A549 (cell line): ENCODE results near the gene NEBL. TPM values are rescaled to one million over a fixed set of nuclear protein-coding genes. Genes with fewer than 3 reads are reported as not detected.

Experiments used
- ATAC-seq, 2 experiments: fragments of 200-7000 bp in 1 of 2; fragments of >200 bp in 1 of 2; cut with Nextera tagmentation in 1 of 2; cut with Tn5 transposase in 1 of 2; 3 replicates each; pipeline versions ENCODE4 v1.8.0 to v1.9.1; 2018 to 2020; ENCODE audit warnings: mild to moderate bottlenecking in 1 of 2, moderate library complexity in 1 of 2
- CTCF ChIA-PET: fragments of 300-600 bp; sonication (Branson Sonifier 250); formaldehyde crosslinking; extraction: SDS; loops from one replicate; lab custom pipeline; 2021; ENCODE audit warnings: antibody characterized with exemption, inconsistent platforms; lab: Yijun Ruan, JAX
- POLR2A ChIA-PET: fragments of 350-600 bp; formaldehyde crosslinking; extraction: SDS; loops from one replicate; lab custom pipeline; 2021; ENCODE audit warnings: antibody characterized with exemption, inconsistent platforms; lab: Yijun Ruan, JAX
- DNase-seq, 2 experiments: peaks; one replicate each; pipeline versions ENCODE4 v3.0.0 to v3.0.0-alpha.2; 2011 to 2016; ENCODE audit warnings: low read depth in 1 of 2, low spot score in 1 of 2
- FAIRE-seq: peaks from 2 replicates; lab custom pipeline; 2011; peaks lifted over from hg19 to GRCh38; lab: Jason Lieb, UNC
- H3K27ac ChIP-seq, 2 experiments: fragments of >200 bp; sonication (Bioruptor Twin); formaldehyde crosslinking; 3 replicates each; pipeline ENCODE4 v1.5.1; 2016 to 2017
- H3K4me1 ChIP-seq: fragments of >200 bp; sonication (Bioruptor Twin); formaldehyde crosslinking; 3 replicates; pipeline ENCODE4 v1.6.1; 2016
- H3K4me2 ChIP-seq: fragments of >200 bp; sonication (Bioruptor Twin); formaldehyde crosslinking; 3 replicates; pipeline ENCODE4 v1.6.1; 2016
- H3K4me3 ChIP-seq: fragments of >200 bp; sonication (Bioruptor Twin); formaldehyde crosslinking; 3 replicates; pipeline ENCODE4 v1.5.1; 2016
- H3K9me3 ChIP-seq: fragments of >200 bp; sonication (Bioruptor Twin); formaldehyde crosslinking; 3 replicates; pipeline ENCODE4 v1.6.1; 2016
- BCL3 ChIP-seq: fragments of >200 bp; sonication (Bioruptor Twin); formaldehyde crosslinking; IDR thresholded peaks from 3 replicates; pipeline ENCODE4 v1.6.1; 2016
- CBX2 ChIP-seq: fragments of 200-600 bp; sonication (generic); IDR thresholded peaks from 2 replicates; pipeline ENCODE4 v1.6.1; 2016; ENCODE audit warnings: low read depth, mild to moderate bottlenecking, borderline replicate concordance
- CBX8 ChIP-seq: fragments of 200-600 bp; sonication (generic); IDR thresholded peaks from 2 replicates; pipeline ENCODE4 v1.6.1; 2016
- CHD2 ChIP-seq: fragments of 150-350 bp; IDR thresholded peaks from 2 replicates; pipeline ENCODE4 v1.6.1; 2014; ENCODE audit warnings: low read length; ENCODE audit not compliant: partially characterized antibody
- EHMT2 ChIP-seq: fragments of 200-600 bp; sonication (generic); IDR thresholded peaks from 2 replicates; pipeline ENCODE4 v1.6.1; 2016; ENCODE audit warnings: antibody characterized with exemption, low read depth, mild to moderate bottlenecking, moderate library complexity
- HDAC2 ChIP-seq: fragments of 200-600 bp; sonication (generic); IDR thresholded peaks from 2 replicates; pipeline ENCODE4 v1.6.1; 2016
- HEYL ChIP-seq: fragments of 250-450 bp; sonication (Bioruptor Pico); IDR thresholded peaks from 2 replicates; pipeline ENCODE4 v1.8.0; 2021; ENCODE audit warnings: mild to moderate bottlenecking, moderate library complexity
- HOXB5 ChIP-seq: fragments of 250-450 bp; sonication (Bioruptor Pico); IDR thresholded peaks from 2 replicates; pipeline ENCODE4 v1.5.0; 2020; ENCODE audit warnings: mild to moderate bottlenecking, moderate library complexity
- KDM1A ChIP-seq: fragments of 200-600 bp; sonication (generic); IDR thresholded peaks from 2 replicates; pipeline ENCODE4 v1.6.1; 2016; ENCODE audit warnings: low read depth, mild to moderate bottlenecking
- NPAS2 ChIP-seq: fragments of 250-450 bp; sonication (Bioruptor Pico); IDR thresholded peaks from 2 replicates; pipeline ENCODE4 v1.8.0; 2022; ENCODE audit warnings: mild to moderate bottlenecking, moderate library complexity, borderline replicate concordance
- POLR2A ChIP-seq: IDR thresholded peaks from 2 replicates; pipeline ENCODE4 v1.6.1; 2012; ENCODE audit warnings: mild to moderate bottlenecking, low read length
- RAD21 ChIP-seq, 2 experiments: fragments of >200 bp in 1 of 2; sonication (Bioruptor Twin) in 1 of 2; formaldehyde crosslinking in 1 of 2; IDR thresholded peaks in 1 of 2; conservative IDR thresholded peaks in 1 of 2; 2 replicates in 1 of 2; 3 replicates in 1 of 2; pipeline ENCODE4 v1.6.1; 2012 to 2018; ENCODE audit warnings: inconsistent platforms in 1 of 2
- RCOR1 ChIP-seq: fragments of 150-350 bp; IDR thresholded peaks from 2 replicates; pipeline ENCODE4 v1.6.1; 2014; ENCODE audit warnings: antibody characterized with exemption, low read length, low read depth
- REST ChIP-seq: fragments of 200-600 bp; sonication (generic); IDR thresholded peaks from 2 replicates; pipeline ENCODE4 v1.6.1; 2016; ENCODE audit warnings: antibody characterized with exemption, mild to moderate bottlenecking, moderate library complexity
- SMC3 ChIP-seq: fragments of >200 bp; sonication (Bioruptor Twin); formaldehyde crosslinking; IDR thresholded peaks from 3 replicates; pipeline ENCODE4 v1.6.1; 2018; ENCODE audit warnings: inconsistent platforms
- ZNF302 ChIP-seq: fragments of 250-450 bp; sonication (Bioruptor Pico); IDR thresholded peaks from 2 replicates; pipeline ENCODE4 v1.9.0; 2021; ENCODE audit warnings: inconsistent platforms, mild to moderate bottlenecking, moderate library complexity
- WGBS: methylation state at CpG from one replicate; pipeline ENCODE4 v1.1.6; 2017; ENCODE audit errors: missing lambda C conversion rate; 5-methylcytosine and 5-hydroxymethylcytosine counted together
- polyA plus RNA-seq, 4 experiments: library from polyadenylated mRNA; depleted of rRNA in 3 of 4; stranded (reverse); fragments of >200 nt; fragmentation: RNase III in 1 of 4; extraction: RNeasy Plus Mini Kit Qiagen cat#74134 plus additional on column Dnase treatment in 1 of 4; gene quantifications; 2 replicates in 3 of 4; 3 replicates in 1 of 4; pipeline ENCODE4 v1.2.3, GENCODE V29; 2011 to 2017
- TF ChIP-seq, protein P1 (sequence below): fragments of >200 bp; sonication (Bioruptor Twin); formaldehyde crosslinking; IDR thresholded peaks from 3 replicates; pipeline ENCODE4 v1.5.1; 2016

Gene NEBL
- polyA plus RNA-seq, 2 of the 4 experiments (the other 2 are of a cell fraction), result 13.0 to 33.8 TPM

DNA sequence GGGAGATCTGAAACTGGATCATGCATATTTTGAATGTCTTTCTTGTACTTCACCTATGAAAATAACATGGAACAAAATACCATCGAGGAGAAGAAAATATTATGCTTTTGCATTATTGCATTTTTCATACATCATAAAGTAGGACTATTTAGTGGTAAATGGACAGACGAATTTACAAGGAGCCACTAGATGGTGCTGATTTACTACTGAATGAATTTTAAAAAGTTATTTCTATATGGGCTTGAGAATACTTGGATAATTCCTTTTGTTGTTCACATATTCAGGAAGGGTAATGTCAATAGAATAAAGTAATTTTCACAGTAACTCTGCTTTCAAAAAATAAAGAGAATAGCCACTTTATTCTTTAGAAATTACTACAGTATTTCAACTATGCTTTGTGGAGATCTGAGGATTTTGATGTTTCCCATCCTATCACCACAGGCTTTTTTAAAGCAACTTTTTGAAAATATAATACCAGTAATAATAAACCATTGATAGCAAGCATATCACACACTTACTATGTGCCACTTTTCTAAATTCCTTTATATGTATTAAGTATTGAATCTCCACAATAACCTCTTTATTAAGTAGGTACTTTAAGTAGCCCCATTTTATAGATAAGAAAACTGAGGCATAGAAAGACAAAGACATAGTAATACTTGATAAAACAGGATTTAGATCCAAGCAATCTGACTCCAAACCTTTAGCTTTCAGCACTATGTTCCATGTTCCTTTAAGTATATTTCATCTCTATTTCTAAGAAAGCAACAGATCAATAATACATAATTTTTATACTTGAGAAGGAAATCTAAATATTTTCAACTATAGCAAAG, 38.6 kb downstream of the NEBL start:
- H3K4me3 ChIP-seq, result no peak overlapping the region
- peak; percentile 98 for FAIRE-seq
- no peak for TF ChIP-seq CBX2
- TF ChIP-seq KDM1A, result no peak
- no peak for TF ChIP-seq HEYL (CRISPR knock-in tag)
- TF ChIP-seq RCOR1, result no peak
- TF ChIP-seq, protein P1, sequence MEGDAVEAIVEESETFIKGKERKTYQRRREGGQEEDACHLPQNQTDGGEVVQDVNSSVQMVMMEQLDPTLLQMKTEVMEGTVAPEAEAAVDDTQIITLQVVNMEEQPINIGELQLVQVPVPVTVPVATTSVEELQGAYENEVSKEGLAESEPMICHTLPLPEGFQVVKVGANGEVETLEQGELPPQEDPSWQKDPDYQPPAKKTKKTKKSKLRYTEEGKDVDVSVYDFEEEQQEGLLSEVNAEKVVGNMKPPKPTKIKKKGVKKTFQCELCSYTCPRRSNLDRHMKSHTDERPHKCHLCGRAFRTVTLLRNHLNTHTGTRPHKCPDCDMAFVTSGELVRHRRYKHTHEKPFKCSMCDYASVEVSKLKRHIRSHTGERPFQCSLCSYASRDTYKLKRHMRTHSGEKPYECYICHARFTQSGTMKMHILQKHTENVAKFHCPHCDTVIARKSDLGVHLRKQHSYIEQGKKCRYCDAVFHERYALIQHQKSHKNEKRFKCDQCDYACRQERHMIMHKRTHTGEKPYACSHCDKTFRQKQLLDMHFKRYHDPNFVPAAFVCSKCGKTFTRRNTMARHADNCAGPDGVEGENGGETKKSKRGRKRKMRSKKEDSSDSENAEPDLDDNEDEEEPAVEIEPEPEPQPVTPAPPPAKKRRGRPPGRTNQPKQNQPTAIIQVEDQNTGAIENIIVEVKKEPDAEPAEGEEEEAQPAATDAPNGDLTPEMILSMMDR, result peak; percentile 88
- no peak for TF ChIP-seq ZNF302 (CRISPR knock-in tag)
- peak; percentile 85 to 90 for TF ChIP-seq RAD21 (conservative IDR thresholded peaks at IDR 0.05 in 1 of 2, IDR thresholded peaks at IDR 0.05 in 1 of 2)
- 0 out of 2 replicates have a peak, but pooled peaks have one; percentile 62 for TF ChIP-seq HDAC2
- no peak for TF ChIP-seq CHD2
- TF ChIP-seq REST, result no peak
- TF ChIP-seq NPAS2 (CRISPR knock-in tag), result no peak
- peak; percentile 74 for TF ChIP-seq SMC3
- TF ChIP-seq CBX8, result no peak
- TF ChIP-seq EHMT2, result no peak
- no peak for TF ChIP-seq BCL3
- whole genome bisulfite sequencing, result 0% methylated on average over 2 of the region's 2 CpGs
- ChIA-PET CTCF (interaction anchor here (0.6 to 1.4 kb wide), 4 partner anchors 12 to 1063 kb away, joined by 4 to 5 read pairs (median 4); no protein-coding TSS in a partner anchor), POLR2A (no interaction called here)
- no peaks in the 10 kb centered on the region for H3K4me1 ChIP-seq
- ATAC-seq, result peak; percentile 64 to 74; a peak in 4 of 6 replicates
- peak in 1 of 2 experiments; percentile 45 for DNase-seq
- H3K9me3 ChIP-seq, result no peaks in the 10 kb centered on the region
- no peak overlapping the region for H3K27ac ChIP-seq
- no peak overlapping the region for H3K4me2 ChIP-seq

GRCh38 chr10:20856484-20856883, 40.6 kb downstream of the NEBL start:
- TF ChIP-seq POLR2A, result no peak
- TF ChIP-seq HOXB5, result no peak
- no peak for TF ChIP-seq CHD2
- DNase-seq (no peak), ATAC-seq (no peak), FAIRE-seq (no peak)
- Histone ChIP-seq H3K27ac (no peak overlapping the region), H3K4me3 (no peak overlapping the region), H3K9me3 (no peaks in the 10 kb centered on the region), H3K4me1 (no peaks in the 10 kb centered on the region), H3K4me2 (no peak overlapping the region)
- 66% methylated on average over 1 of the region's 1 CpG for WGBS
- POLR2A ChIA-PET, result no interaction called here
- CTCF ChIA-PET, result interaction anchor here (1.6 kb wide), 1 partner anchor 414 kb away, joined by 7 read pairs; no protein-coding TSS in a partner anchor
